Trophoblast cell (in vitro differentiated cells and primary cell): ENCODE results near the gene GPRIN1.

Experiments used
- DNase-seq, 2 donors: peaks; one replicate each; pipeline ENCODE4 v3.0.0-alpha.2; 2016
- H2AFZ ChIP-seq: 2 replicates; pipeline ENCODE4 v1.6.1; 2013; ENCODE audit warnings: low read length, moderate library complexity, mild to moderate bottlenecking; ENCODE audit not compliant: insufficient read depth, poor library complexity
- H2AK5ac ChIP-seq: 2 replicates; pipeline ENCODE4 v1.6.1; 2013; ENCODE audit warnings: mild to moderate bottlenecking, low read length
- H2BK120ac ChIP-seq: 2 replicates; pipeline ENCODE4 v1.6.1; 2013; ENCODE audit warnings: low read length, mild to moderate bottlenecking, moderate library complexity; ENCODE audit not compliant: insufficient read depth, poor library complexity
- H2BK12ac ChIP-seq: 2 replicates; pipeline ENCODE4 v1.6.1; 2013; ENCODE audit warnings: mild to moderate bottlenecking, low read length, moderate library complexity
- H2BK5ac ChIP-seq: 2 replicates; pipeline ENCODE4 v1.6.1; 2013; ENCODE audit warnings: low read length, low read depth, moderate library complexity, mild to moderate bottlenecking; ENCODE audit not compliant: poor library complexity
- H3K14ac ChIP-seq: 2 replicates; pipeline ENCODE4 v1.6.1; 2013; ENCODE audit warnings: mild to moderate bottlenecking, low read length
- H3K18ac ChIP-seq: 2 replicates; pipeline ENCODE4 v1.6.1; 2013; ENCODE audit warnings: mild to moderate bottlenecking, low read length
- H3K23ac ChIP-seq: 2 replicates; pipeline ENCODE4 v1.6.1; 2013; ENCODE audit warnings: low read length
- H3K27ac ChIP-seq: 2 replicates; pipeline ENCODE4 v1.5.1; 2013; ENCODE audit warnings: low read depth, mild to moderate bottlenecking, inconsistent platforms, low read length, moderate library complexity
- H3K27me3 ChIP-seq: 2 replicates; pipeline ENCODE4 v1.6.1; 2013; ENCODE audit warnings: inconsistent platforms, mild to moderate bottlenecking, low read length, moderate library complexity; ENCODE audit not compliant: insufficient read depth
- H3K36me3 ChIP-seq, 2 experiments: 1 replicate in 1 of 2; 2 replicates in 1 of 2; pipeline ENCODE4 v1.6.1; 2013; ENCODE audit warnings: low read length in 2 of 2, mild to moderate bottlenecking in 2 of 2, moderate library complexity in 1 of 2; ENCODE audit not compliant: insufficient read depth in 2 of 2, control insufficient read depth in 1 of 2
- H3K4ac ChIP-seq: 2 replicates; pipeline ENCODE4 v1.6.1; 2013; ENCODE audit warnings: low read depth, mild to moderate bottlenecking, low read length, moderate library complexity
- H3K4me1 ChIP-seq, 2 experiments: 1 replicate in 1 of 2; 2 replicates in 1 of 2; pipeline ENCODE4 v1.6.1; 2013; ENCODE audit warnings: low read length in 2 of 2, mild to moderate bottlenecking in 2 of 2, moderate library complexity in 1 of 2; ENCODE audit not compliant: insufficient read depth in 2 of 2, control insufficient read depth in 1 of 2
- H3K4me2 ChIP-seq: 2 replicates; pipeline ENCODE4 v1.6.1; 2013; ENCODE audit warnings: inconsistent platforms, mild to moderate bottlenecking, low read length, moderate library complexity
- H3K4me3 ChIP-seq: 2 replicates; pipeline ENCODE4 v1.5.1; 2013; ENCODE audit warnings: mild to moderate bottlenecking, low read depth, low read length, inconsistent platforms
- H3K79me1 ChIP-seq: one replicate; pipeline ENCODE4 v1.6.1; 2013; ENCODE audit warnings: low read length
- H3K79me2 ChIP-seq: 2 replicates; pipeline ENCODE4 v1.6.1; 2013; ENCODE audit warnings: low read length, mild to moderate bottlenecking; ENCODE audit not compliant: control insufficient read depth, insufficient read depth, poor library complexity
- H3K9ac ChIP-seq: 2 replicates; pipeline ENCODE4 v1.6.1; 2013; ENCODE audit warnings: mild to moderate bottlenecking, low read length
- H3K9me3 ChIP-seq: 2 replicates; pipeline ENCODE4 v1.6.1; 2013; ENCODE audit warnings: low read depth, mild to moderate bottlenecking, control low read depth, inconsistent platforms, low read length; ENCODE audit not compliant: insufficient read depth
- H4K12ac ChIP-seq: 2 replicates; pipeline ENCODE4 v1.6.1; 2013; ENCODE audit warnings: low read depth, mild to moderate bottlenecking, low read length, moderate library complexity
- H4K8ac ChIP-seq: 2 replicates; pipeline ENCODE4 v1.6.1; 2013; ENCODE audit warnings: low read depth, mild to moderate bottlenecking, low read length, moderate library complexity
- H4K91ac ChIP-seq: one replicate; pipeline ENCODE4 v1.6.1; 2013; ENCODE audit warnings: low read depth, mild to moderate bottlenecking, low read length, moderate library complexity
- WGBS: extraction: QIAGEN DNeasy Blood & Tissue Kit; methylation state at CpG from one replicate; pipeline ENCODE4 v1.1.7; 2013; ENCODE audit warnings: missing lambda C conversion rate; ENCODE audit not compliant: insufficient read length, insufficient coverage; ENCODE audit errors: extremely low coverage; 5-methylcytosine and 5-hydroxymethylcytosine counted together

The GPRIN1 gene

DNA sequence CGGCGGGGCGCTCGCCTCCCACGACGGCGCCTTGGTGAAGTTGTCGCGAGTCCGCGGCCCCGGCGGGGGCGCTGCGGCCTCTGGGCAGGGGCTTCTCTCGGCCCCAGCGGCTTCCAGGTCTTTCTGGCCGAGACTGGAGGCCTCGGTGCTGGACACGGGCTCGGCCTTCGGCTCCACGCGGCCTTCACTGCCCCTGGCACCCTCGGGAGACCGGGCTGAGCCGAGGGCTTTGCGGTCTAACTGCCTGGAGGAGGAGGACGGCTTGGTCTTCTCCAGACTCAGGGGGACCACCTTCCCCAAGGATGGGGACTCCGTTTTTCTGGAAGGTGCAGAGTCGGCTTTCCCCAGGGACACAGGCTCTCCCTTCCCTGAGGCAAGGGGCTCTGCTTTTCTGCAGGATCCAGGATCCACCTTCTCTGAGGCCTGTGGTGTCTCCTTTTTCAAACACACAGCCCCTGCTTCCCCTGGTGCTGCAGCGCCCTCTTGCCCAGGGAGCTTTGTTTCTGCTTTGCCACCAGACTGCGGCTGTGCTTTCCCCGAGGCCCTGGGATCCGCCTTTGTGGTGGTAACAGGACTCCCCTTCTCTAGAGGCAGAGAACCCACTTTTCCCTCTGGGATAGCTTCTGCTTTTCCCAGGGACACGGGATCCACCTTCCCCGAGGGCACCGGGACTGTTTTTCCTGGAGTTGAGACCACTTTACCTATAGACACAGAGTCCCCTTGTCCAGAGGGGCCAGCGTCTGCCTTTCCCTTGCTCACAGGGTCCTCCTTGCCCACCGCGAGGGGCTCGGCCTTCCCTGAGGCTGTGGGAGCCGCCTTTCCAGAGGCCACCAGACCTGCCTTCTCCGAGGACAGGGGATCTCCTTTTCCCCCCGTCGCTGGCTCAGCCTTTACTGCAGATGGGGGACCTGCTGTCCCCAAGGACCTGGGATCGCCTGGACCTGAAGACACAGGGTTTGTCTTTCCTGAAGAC is 12.3 kb downstream of the GPRIN1 start:
- H4K8ac ChIP-seq: no peak overlapping the region
- H3K9ac ChIP-seq: no peak overlapping the region
- no peak overlapping the region for H3K23ac ChIP-seq
- no peak overlapping the region for H4K12ac ChIP-seq
- H2AK5ac ChIP-seq: no peak overlapping the region
- H3K36me3 ChIP-seq: no peaks in the 10 kb centered on the region
- no peaks in the 10 kb centered on the region for H3K79me2 ChIP-seq
- no peak overlapping the region for H3K4ac ChIP-seq
- H3K4me2 ChIP-seq: peak overlapping the region; percentile 64
- no peak overlapping the region for H3K4me3 ChIP-seq
- H2BK120ac ChIP-seq: no peak overlapping the region
- no peak overlapping the region for H2AFZ ChIP-seq
- no peak overlapping the region for H3K14ac ChIP-seq
- H3K27ac ChIP-seq: no peak overlapping the region
- peaks cover 6% of the 10 kb centered on the region for H3K9me3 ChIP-seq
- WGBS: no CpG with 5 or more reads among the region's 47 CpGs
- H3K4me1 ChIP-seq: no peaks in the 10 kb centered on the region
- no peak overlapping the region for H2BK12ac ChIP-seq
- H3K79me1 ChIP-seq: no peaks in the 10 kb centered on the region
- no peak overlapping the region for H4K91ac ChIP-seq
- no peaks in the 10 kb centered on the region for H3K27me3 ChIP-seq
- DNase-seq: no peak
- no peak overlapping the region for H3K18ac ChIP-seq
- no peak overlapping the region for H2BK5ac ChIP-seq

DNA sequence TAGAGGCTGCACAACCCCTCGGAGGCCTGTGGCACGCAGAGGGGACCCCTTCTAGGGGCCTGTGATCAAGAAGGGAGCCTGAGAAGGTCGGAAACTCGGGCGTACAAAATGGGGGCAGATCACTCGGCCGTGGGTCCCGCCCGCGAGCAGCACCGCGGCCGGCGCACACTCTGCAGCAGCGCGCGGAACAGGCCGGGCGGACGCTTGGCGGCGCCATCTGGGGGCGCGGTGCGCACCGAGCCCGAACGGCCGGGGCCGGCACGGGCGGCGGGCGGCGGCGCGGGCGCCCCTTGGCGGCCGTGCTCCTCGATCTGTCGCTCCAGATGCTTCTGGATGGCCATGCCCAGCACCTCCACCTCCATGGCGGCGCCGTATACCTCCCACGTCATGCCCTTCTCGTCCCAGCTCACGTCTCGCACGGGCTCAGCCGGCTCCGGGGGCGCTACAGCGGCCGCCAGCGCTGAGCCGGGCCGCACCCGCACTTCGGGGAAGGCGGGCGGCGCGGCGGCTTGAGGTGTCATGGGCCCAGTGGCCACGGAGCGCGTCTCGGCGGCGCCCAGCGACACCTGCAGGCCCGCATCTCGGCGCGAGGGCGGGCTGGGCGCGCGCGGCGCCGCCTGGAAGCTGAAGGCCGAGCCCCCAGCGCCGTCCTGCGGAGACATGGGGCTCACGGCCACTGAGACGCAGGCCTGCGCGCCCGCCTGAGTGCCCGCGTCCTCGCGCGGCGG is 13.1 kb downstream of the GPRIN1 start:
- Histone ChIP-seq H4K12ac (no peak overlapping the region), H2AFZ (no peak overlapping the region), H4K91ac (no peak overlapping the region), H3K36me3 (no peaks in the 10 kb centered on the region), H3K4ac (no peak overlapping the region), H2AK5ac (no peak overlapping the region), H3K27ac (no peak overlapping the region), H3K79me1 (no peaks in the 10 kb centered on the region), H2BK5ac (no peak overlapping the region), H3K27me3 (no peaks in the 10 kb centered on the region), H3K79me2 (no peaks in the 10 kb centered on the region), H2BK12ac (no peak overlapping the region), H3K9me3 (peaks cover 12% of the 10 kb centered on the region), H3K9ac (no peak overlapping the region), H3K4me2 (peak overlapping the region; percentile 64), H3K18ac (no peak overlapping the region), H4K8ac (no peak overlapping the region), H2BK120ac (no peak overlapping the region), H3K4me1 (no peaks in the 10 kb centered on the region), H3K4me3 (peak overlapping the region; percentile 24), H3K23ac (no peak overlapping the region), H3K14ac (no peak overlapping the region)
- peak; percentile 31 to 57 for DNase-seq
- whole genome bisulfite sequencing: no CpG with 5 or more reads among the region's 98 CpGs

DNA sequence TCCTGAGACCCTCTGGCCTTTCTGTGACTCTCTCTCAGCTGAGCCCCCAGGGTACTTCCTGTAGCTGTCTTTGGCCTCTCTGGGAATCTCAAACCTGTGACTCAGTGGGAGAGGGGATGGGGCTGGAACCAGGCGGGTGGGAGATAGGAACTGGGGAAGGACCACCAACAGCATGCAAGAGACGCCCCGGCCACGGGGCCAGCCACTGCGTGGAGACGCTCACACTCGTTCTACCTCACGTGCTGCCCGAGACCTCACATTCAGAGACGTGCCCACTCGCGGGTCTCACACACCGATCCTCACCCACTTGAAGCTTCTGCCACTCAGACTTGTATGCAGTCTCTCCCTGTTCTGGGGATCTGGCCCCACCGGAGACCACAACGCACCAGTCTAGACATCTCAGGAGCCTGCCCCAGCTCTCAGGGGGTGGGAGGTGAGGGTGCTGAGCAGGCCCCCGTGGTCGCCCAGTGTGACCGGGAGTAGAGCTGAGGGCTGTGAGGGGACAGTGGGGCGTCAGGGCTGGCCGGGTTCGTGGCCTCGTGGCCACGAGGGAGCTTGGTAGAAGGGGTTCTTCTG is 13.8 kb downstream of the GPRIN1 start:
- Histone ChIP-seq H3K18ac (no peak overlapping the region), H2AK5ac (no peak overlapping the region), H3K14ac (no peak overlapping the region), H3K36me3 (no peaks in the 10 kb centered on the region), H3K4me1 (no peaks in the 10 kb centered on the region), H3K9ac (no peak overlapping the region), H3K27me3 (no peaks in the 10 kb centered on the region), H4K91ac (no peak overlapping the region), H2AFZ (no peak overlapping the region), H4K12ac (no peak overlapping the region), H3K9me3 (peaks cover 17% of the 10 kb centered on the region), H3K4ac (no peak overlapping the region), H2BK12ac (no peak overlapping the region), H3K79me2 (no peaks in the 10 kb centered on the region), H4K8ac (no peak overlapping the region), H3K27ac (no peak overlapping the region), H2BK5ac (no peak overlapping the region), H3K79me1 (no peaks in the 10 kb centered on the region), H3K23ac (no peak overlapping the region), H3K4me2 (no peak overlapping the region), H3K4me3 (no peak overlapping the region), H2BK120ac (no peak overlapping the region)
- no peak for DNase-seq
- no CpG with 5 or more reads among the region's 23 CpGs for WGBS

DNA sequence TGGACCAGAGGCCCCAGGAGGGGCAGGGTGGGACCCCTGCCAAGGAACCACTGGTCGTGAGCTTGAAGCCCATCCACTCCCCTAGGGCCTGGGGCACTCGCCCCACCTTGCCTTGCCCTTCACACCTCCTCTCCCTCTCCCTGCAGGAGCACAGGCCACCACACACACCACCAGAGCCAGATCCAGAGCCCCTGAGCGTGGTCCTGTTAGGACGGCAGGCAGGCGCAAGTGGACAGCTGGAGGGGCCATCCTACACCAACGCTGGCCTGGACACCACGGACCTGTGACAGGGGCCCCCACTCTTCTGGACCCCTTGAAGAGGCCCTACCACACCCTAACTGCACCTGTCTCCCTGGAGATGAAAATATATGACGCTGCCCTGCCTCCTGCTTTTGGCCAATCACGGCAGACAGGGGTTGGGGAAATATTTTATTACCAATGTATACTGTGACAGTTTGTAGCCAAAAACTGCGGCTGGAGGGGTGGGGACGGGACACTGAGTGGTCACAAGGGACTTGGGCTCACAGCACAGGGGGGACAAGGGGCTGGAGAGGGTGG is 14.5 kb downstream of the GPRIN1 start:
- H3K79me1 ChIP-seq: no peaks in the 10 kb centered on the region
- H2BK120ac ChIP-seq: no peak overlapping the region
- no peak overlapping the region for H2BK5ac ChIP-seq
- H3K4me1 ChIP-seq: no peaks in the 10 kb centered on the region
- H2BK12ac ChIP-seq: no peak overlapping the region
- H3K18ac ChIP-seq: no peak overlapping the region
- DNase-seq: no peak
- no peak overlapping the region for H2AFZ ChIP-seq
- no peaks in the 10 kb centered on the region for H3K27me3 ChIP-seq
- H3K14ac ChIP-seq: no peak overlapping the region
- no peak overlapping the region for H3K23ac ChIP-seq
- H3K4ac ChIP-seq: no peak overlapping the region
- H3K9ac ChIP-seq: no peak overlapping the region
- no peak overlapping the region for H3K4me3 ChIP-seq
- H3K79me2 ChIP-seq: no peaks in the 10 kb centered on the region
- no peak overlapping the region for H3K4me2 ChIP-seq
- H3K36me3 ChIP-seq: no peaks in the 10 kb centered on the region
- H3K27ac ChIP-seq: no peak overlapping the region
- no peak overlapping the region for H4K8ac ChIP-seq
- H4K12ac ChIP-seq: no peak overlapping the region
- no peak overlapping the region for H2AK5ac ChIP-seq
- WGBS: no CpG with 5 or more reads among the region's 11 CpGs
- no peak overlapping the region for H4K91ac ChIP-seq
- H3K9me3 ChIP-seq: peaks cover 21% of the 10 kb centered on the region
